ENCODE results near the gene RNF25. TPM values are rescaled to one million over a fixed set of nuclear protein-coding genes. Genes with fewer than 3 reads are reported as not detected.

The RNF25 gene
- polyA plus RNA-seq, 2 donors, result 18.2 to 20.5 TPM

DNA sequence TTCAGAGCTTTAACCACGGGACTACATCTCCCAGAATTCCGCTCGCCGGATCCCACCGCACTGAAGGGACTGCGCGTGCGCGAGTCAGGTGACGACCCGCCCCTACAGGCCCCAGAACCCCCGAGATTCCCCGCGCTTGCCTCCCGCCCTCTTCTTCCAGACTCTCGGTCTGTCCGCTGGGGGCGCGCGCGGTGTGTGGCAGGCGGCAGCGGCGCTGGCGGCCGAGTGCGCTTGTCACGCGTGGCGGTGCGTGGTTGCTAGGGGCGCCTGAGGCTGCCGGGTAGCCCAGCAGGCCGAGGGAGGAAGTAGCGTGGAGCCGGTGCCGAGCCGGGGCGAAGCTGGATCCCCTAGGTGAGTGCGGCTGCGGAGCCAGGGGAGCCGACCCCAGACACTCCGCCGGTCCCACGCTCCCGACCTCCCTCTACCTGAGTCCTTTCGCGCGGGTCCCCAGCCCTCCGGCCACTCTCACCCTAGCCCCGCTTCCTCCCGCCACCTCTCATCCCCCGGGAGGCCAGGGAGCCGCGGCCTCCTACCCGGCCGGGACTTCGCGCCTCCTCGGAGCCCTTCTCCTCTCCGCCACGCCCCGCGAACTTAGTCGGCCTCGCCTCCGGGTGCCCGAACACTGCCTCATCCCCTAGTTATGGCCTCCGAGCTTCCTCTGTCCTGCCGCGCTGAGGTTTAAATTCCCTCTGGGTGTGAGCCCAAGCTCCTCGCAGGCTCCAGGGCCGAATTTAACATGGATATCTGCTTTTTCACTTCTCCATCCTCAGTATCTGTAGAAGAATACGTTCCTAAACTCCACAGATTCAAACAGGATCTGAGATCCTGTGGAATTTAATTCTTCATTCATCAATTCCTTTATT lies 39.1 kb upstream of the RNF25 start, which contains the start of gene TTLL4:
TTLL4 (plus strand) TSS at position 149 of the 863 bp plus-strand sequence. CDS start 26,842 bp downstream, outside the sequence.
- Histone ChIP-seq H3K36me3 (ENCODE audit: control insufficient read depth in 2 of 2, insufficient read depth in 2 of 2, low read length in 1 of 2) (no peaks in the 10 kb centered on the region), H3K27me3 (ENCODE audit: control insufficient read depth in 1 of 2, insufficient read depth in 2 of 2, low read length in 2 of 2) (no peaks in the 10 kb centered on the region), H3K4me3 (ENCODE audit: low read depth in 1 of 2, low read length in 2 of 2) (peak within 1 kb of the TSS; percentile 84 to 88), H3K9me3 (ENCODE audit: control insufficient read depth in 2 of 2, insufficient read depth in 1 of 2, low read depth in 1 of 2, low read length in 1 of 2) (no peaks in the 10 kb centered on the region), H3K4me1 (ENCODE audit: control insufficient read depth in 2 of 2, insufficient read depth in 2 of 2, low read length in 1 of 2) (no peaks in the 10 kb centered on the region), H3K27ac (ENCODE audit: low read depth in 2 of 2, low read length in 1 of 2) (peak within 1 kb of the TSS; percentile 95)
- WGBS, 2 donors, result 0% methylated on average over 57 to 74 of the region's 74 CpGs

DNA sequence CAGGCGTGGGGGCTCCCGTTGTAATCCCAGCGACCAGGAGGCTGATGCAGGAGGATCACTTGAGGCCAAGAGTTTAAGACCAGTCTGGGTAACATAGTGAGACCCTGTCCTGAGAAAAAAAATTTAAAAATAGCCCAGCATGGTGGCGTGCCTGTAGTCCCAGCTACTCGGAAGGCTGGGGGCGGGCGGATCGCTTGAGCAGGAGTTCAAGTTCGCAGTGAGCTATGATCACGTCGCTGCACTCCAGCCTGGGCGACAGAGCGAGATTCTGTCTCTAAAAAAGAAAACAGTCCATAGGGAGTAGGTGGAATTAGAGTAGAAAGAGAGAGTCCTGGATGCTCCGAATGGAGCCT lies 38.5 kb upstream of the RNF25 start:
- Histone ChIP-seq H3K36me3 (ENCODE audit: control insufficient read depth in 2 of 2, insufficient read depth in 2 of 2, low read length in 1 of 2) (no peaks in the 10 kb centered on the region), H3K4me3 (ENCODE audit: low read depth in 1 of 2, low read length in 2 of 2) (peak overlapping the region in 1 of 2 donors; percentile 19), H3K27ac (ENCODE audit: low read depth in 2 of 2, low read length in 1 of 2) (no peak overlapping the region), H3K4me1 (ENCODE audit: control insufficient read depth in 2 of 2, insufficient read depth in 2 of 2, low read length in 1 of 2) (no peaks in the 10 kb centered on the region), H3K9me3 (ENCODE audit: control insufficient read depth in 2 of 2, insufficient read depth in 1 of 2, low read depth in 1 of 2, low read length in 1 of 2) (no peaks in the 10 kb centered on the region), H3K27me3 (ENCODE audit: control insufficient read depth in 1 of 2, insufficient read depth in 2 of 2, low read length in 2 of 2) (no peaks in the 10 kb centered on the region)
- WGBS, 2 donors, result 44 to 48% methylated on average over 14 of the region's 14 CpGs

DNA sequence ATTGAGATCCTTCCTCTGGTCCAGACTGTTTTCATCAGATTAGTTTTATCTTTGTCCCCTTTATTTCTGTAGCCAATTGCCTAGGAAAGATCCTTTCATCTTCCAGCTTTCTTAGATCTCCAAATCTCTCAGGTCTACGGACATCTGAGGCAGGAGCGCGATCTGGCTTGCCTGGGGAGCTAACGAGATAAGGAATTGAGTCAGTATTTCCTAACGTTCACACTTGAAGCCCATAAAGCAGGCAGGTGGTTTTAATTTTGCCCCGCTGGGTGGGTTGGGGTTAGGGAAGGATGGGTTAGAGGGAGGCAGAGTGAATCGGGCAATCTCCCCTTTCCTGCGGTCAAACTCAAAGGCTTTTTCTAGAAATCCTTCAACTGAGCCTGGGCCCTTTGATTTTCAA lies 38.1 kb upstream of the RNF25 start:
- H3K9me3 ChIP-seq (ENCODE audit: control insufficient read depth in 2 of 2, insufficient read depth in 1 of 2, low read depth in 1 of 2, low read length in 1 of 2), result no peaks in the 10 kb centered on the region
- no peaks in the 10 kb centered on the region for H3K4me1 ChIP-seq (ENCODE audit: control insufficient read depth in 2 of 2, insufficient read depth in 2 of 2, low read length in 1 of 2)
- no peaks in the 10 kb centered on the region for H3K36me3 ChIP-seq (ENCODE audit: control insufficient read depth in 2 of 2, insufficient read depth in 2 of 2, low read length in 1 of 2)
- H3K27ac ChIP-seq (ENCODE audit: low read depth in 2 of 2, low read length in 1 of 2), result no peak overlapping the region
- no peak overlapping the region for H3K4me3 ChIP-seq (ENCODE audit: low read depth in 1 of 2, low read length in 2 of 2)
- 85 to 86% methylated on average over 8 of the region's 8 CpGs for WGBS, 2 donors
- H3K27me3 ChIP-seq (ENCODE audit: control insufficient read depth in 1 of 2, insufficient read depth in 2 of 2, low read length in 2 of 2), result no peaks in the 10 kb centered on the region

DNA sequence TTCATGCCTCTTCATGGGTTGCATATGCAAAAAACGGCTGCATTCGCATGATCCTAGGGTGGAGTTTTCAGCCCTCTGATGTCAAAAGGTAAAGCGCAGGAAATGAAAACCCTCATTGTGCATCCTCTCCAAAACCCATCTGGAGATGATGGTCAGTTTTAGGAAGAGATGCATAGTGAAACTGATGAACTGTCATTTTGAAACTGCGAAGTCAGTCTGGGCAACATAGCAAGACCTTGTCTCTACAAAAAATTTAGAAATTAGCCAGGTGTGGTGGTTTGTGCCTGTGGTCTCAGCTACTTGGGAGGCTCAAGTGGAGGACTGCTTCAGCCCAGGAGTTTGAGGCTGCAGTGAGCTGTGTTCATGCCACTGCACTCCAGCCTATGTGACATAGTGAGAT lies 36.3 kb upstream of the RNF25 start:
- no peaks in the 10 kb centered on the region for H3K36me3 ChIP-seq (ENCODE audit: control insufficient read depth in 2 of 2, insufficient read depth in 2 of 2, low read length in 1 of 2)
- no peaks in the 10 kb centered on the region for H3K27me3 ChIP-seq (ENCODE audit: control insufficient read depth in 1 of 2, insufficient read depth in 2 of 2, low read length in 2 of 2)
- no peak overlapping the region for H3K27ac ChIP-seq (ENCODE audit: low read depth in 2 of 2, low read length in 1 of 2)
- H3K4me3 ChIP-seq (ENCODE audit: low read depth in 1 of 2, low read length in 2 of 2), result no peak overlapping the region
- H3K9me3 ChIP-seq (ENCODE audit: control insufficient read depth in 2 of 2, insufficient read depth in 1 of 2, low read depth in 1 of 2, low read length in 1 of 2), result no peaks in the 10 kb centered on the region
- H3K4me1 ChIP-seq (ENCODE audit: control insufficient read depth in 2 of 2, insufficient read depth in 2 of 2, low read length in 1 of 2), result no peaks in the 10 kb centered on the region
- 91 to 97% methylated on average over 4 of the region's 4 CpGs for WGBS, 2 donors

DNA sequence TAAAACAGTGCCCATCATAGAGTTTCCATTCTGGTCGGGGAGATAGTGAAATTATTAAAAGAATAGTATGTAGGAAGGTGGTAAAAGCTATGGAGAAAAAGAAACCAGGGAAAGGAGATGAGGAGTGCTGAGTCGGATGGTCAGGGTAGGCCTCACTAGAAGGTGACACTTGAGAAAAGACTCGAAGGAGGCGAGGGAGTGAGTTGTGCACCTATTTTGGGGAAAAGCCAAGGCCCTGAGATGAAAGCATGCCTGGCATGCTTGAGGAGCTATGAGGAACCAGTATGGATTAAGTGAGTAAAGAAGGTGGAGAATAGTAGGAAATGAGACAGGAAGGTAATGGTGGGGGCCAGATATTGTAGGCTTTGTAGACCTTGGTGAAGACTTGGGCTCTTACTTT lies 31.5 kb upstream of the RNF25 start:
- H3K27me3 ChIP-seq (ENCODE audit: control insufficient read depth in 1 of 2, insufficient read depth in 2 of 2, low read length in 2 of 2), result no peaks in the 10 kb centered on the region
- H3K4me1 ChIP-seq (ENCODE audit: control insufficient read depth in 2 of 2, insufficient read depth in 2 of 2, low read length in 1 of 2), result no peaks in the 10 kb centered on the region
- 88 to 90% methylated on average over 4 of the region's 4 CpGs for WGBS, 2 donors
- no peaks in the 10 kb centered on the region for H3K9me3 ChIP-seq (ENCODE audit: control insufficient read depth in 2 of 2, insufficient read depth in 1 of 2, low read depth in 1 of 2, low read length in 1 of 2)
- no peak overlapping the region for H3K27ac ChIP-seq (ENCODE audit: low read depth in 2 of 2, low read length in 1 of 2)
- H3K4me3 ChIP-seq (ENCODE audit: low read depth in 1 of 2, low read length in 2 of 2), result no peak overlapping the region
- H3K36me3 ChIP-seq (ENCODE audit: control insufficient read depth in 2 of 2, insufficient read depth in 2 of 2, low read length in 1 of 2), result peaks cover 4 to 8% of the 10 kb centered on the region in 2 donors

DNA sequence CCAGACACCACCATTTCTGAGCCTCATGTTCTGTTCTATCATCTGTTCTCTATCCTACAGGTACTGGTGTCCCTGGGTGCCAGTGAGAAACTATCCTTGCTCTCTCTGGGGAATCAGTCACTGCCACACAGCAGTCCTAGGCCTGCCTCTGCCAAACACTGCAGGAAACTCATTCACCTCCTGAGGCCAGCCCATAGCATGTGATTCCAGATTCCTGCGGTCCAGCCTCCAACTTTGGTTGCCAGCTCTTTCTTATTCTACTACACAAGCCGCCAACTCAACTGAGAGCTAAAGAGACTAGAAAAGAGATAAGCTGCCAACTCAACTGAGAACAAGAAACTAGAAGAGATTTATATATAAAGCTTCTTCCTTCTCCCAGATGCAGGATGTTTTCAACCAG lies 30.0 kb upstream of the RNF25 start:
- WGBS, 2 donors, result 70 to 81% methylated on average over 2 of the region's 2 CpGs
- H3K27ac ChIP-seq (ENCODE audit: low read depth in 2 of 2, low read length in 1 of 2), result no peak overlapping the region
- H3K4me3 ChIP-seq (ENCODE audit: low read depth in 1 of 2, low read length in 2 of 2), result no peak overlapping the region
- peaks cover 7 to 11% of the 10 kb centered on the region in 2 donors for H3K36me3 ChIP-seq (ENCODE audit: control insufficient read depth in 2 of 2, insufficient read depth in 2 of 2, low read length in 1 of 2)
- no peaks in the 10 kb centered on the region for H3K4me1 ChIP-seq (ENCODE audit: control insufficient read depth in 2 of 2, insufficient read depth in 2 of 2, low read length in 1 of 2)
- no peaks in the 10 kb centered on the region for H3K27me3 ChIP-seq (ENCODE audit: control insufficient read depth in 1 of 2, insufficient read depth in 2 of 2, low read length in 2 of 2)
- no peaks in the 10 kb centered on the region for H3K9me3 ChIP-seq (ENCODE audit: control insufficient read depth in 2 of 2, insufficient read depth in 1 of 2, low read depth in 1 of 2, low read length in 1 of 2)

DNA sequence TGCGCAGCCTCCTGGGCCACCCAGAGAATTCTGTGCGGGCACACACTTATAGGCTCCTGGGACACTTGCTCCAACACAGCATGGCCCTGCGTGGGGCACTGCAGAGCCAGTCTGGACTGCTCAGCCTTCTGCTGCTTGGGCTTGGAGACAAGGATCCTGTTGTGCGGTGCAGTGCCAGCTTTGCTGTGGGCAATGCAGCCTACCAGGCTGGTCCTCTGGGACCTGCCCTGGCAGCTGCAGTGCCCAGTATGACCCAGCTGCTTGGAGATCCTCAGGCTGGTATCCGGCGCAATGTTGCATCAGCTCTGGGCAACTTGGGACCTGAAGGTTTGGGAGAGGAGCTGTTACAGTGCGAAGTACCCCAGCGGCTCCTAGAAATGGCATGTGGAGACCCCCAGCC lies 27.1 kb upstream of the RNF25 start:
- peaks cover 7 to 11% of the 10 kb centered on the region in 2 donors for H3K36me3 ChIP-seq (ENCODE audit: control insufficient read depth in 2 of 2, insufficient read depth in 2 of 2, low read length in 1 of 2)
- H3K4me3 ChIP-seq (ENCODE audit: low read depth in 1 of 2, low read length in 2 of 2), result no peak overlapping the region

DNA sequence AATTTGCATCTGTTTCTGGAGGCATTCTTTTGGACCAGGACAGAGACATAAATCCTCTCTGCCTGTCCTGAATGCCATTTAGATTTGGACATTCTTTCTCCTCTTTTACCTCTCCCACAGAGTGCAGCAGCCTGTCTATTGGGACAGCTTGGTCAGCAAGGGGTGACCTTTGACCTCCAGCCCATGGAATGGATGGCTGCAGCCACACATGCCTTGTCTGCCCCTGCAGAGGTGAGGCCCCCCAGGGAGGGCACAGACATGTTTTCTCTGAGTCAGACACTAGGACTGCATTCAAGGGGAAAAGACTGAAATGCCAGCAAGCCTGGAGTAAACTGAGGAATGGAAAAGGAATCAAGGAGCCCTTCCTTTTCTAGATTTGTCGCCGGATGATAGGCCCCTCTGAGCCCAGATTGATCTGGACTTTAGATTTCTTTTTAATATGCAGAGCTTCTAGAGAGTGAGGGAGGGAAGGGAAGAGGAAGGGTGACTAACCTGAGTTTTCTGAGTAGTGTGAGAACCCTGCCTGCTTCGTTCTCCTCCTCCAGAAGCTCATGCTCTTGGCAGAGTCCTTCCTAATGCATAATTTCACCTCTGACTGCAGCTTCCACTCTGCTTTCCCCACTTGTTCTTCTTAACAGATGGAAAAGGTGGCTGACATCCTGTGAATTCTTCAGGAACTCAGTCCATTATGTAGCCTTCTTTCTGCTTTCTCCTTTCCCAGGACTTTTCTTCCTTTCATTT lies 22.8 kb upstream of the RNF25 start:
- Histone ChIP-seq H3K4me3 (ENCODE audit: low read depth in 1 of 2, low read length in 2 of 2) (no peak overlapping the region), H3K9me3 (ENCODE audit: control insufficient read depth in 2 of 2, insufficient read depth in 1 of 2, low read depth in 1 of 2, low read length in 1 of 2) (no peaks in the 10 kb centered on the region), H3K36me3 (ENCODE audit: control insufficient read depth in 2 of 2, insufficient read depth in 2 of 2, low read length in 1 of 2) (peaks cover 7 to 26% of the 10 kb centered on the region in 2 donors), H3K27ac (ENCODE audit: low read depth in 2 of 2, low read length in 1 of 2) (no peak overlapping the region), H3K4me1 (ENCODE audit: control insufficient read depth in 2 of 2, insufficient read depth in 2 of 2, low read length in 1 of 2) (no peaks in the 10 kb centered on the region), H3K27me3 (ENCODE audit: control insufficient read depth in 1 of 2, insufficient read depth in 2 of 2, low read length in 2 of 2) (no peaks in the 10 kb centered on the region)
- 93 to 94% methylated on average over 3 of the region's 3 CpGs for WGBS, 2 donors

More for the DNA sequence above, 27.1 kb upstream of the RNF25 start:
- Histone ChIP-seq H3K27me3 (ENCODE audit: control insufficient read depth in 1 of 2, insufficient read depth in 2 of 2, low read length in 2 of 2) (no peaks in the 10 kb centered on the region), H3K27ac (ENCODE audit: low read depth in 2 of 2, low read length in 1 of 2) (no peak overlapping the region), H3K9me3 (ENCODE audit: control insufficient read depth in 2 of 2, insufficient read depth in 1 of 2, low read depth in 1 of 2, low read length in 1 of 2) (no peaks in the 10 kb centered on the region), H3K4me1 (ENCODE audit: control insufficient read depth in 2 of 2, insufficient read depth in 2 of 2, low read length in 1 of 2) (no peaks in the 10 kb centered on the region)
- WGBS, 2 donors, result 92 to 95% methylated on average over 8 of the region's 8 CpGs

DNA sequence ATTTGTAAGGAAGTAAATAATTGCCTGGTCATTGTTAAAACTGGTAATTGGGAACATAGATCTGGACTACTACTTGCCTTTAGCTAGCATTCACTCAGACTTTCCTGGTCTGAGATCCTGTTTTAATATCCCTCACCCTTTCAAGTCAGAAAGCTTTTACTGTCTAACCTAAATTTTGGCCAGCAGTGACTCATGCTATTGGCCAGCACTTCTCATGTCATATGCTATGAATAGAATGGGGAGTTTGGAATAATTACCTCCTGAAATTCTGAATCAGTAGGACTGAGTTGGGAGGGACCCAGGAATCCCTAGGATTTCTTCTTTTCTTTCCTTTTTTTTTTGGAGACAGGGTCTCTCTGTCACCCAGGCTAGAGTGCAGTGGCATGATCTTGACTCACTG lies 19.4 kb upstream of the RNF25 start:
- H3K36me3 ChIP-seq (ENCODE audit: control insufficient read depth in 2 of 2, insufficient read depth in 2 of 2, low read length in 1 of 2), result peaks cover 0 to 18% of the 10 kb centered on the region in 2 donors
- no peaks in the 10 kb centered on the region for H3K27me3 ChIP-seq (ENCODE audit: control insufficient read depth in 1 of 2, insufficient read depth in 2 of 2, low read length in 2 of 2)
- H3K27ac ChIP-seq (ENCODE audit: low read depth in 2 of 2, low read length in 1 of 2), result no peak overlapping the region
- no peak overlapping the region for H3K4me3 ChIP-seq (ENCODE audit: low read depth in 1 of 2, low read length in 2 of 2)
- H3K4me1 ChIP-seq (ENCODE audit: control insufficient read depth in 2 of 2, insufficient read depth in 2 of 2, low read length in 1 of 2), result no peaks in the 10 kb centered on the region
- H3K9me3 ChIP-seq (ENCODE audit: control insufficient read depth in 2 of 2, insufficient read depth in 1 of 2, low read depth in 1 of 2, low read length in 1 of 2), result no peaks in the 10 kb centered on the region

Measured in esophagus (tissue), 2 donors.